Measurements from ENCODE around the gene ZDHHC7. TPM values are rescaled to one million over a fixed set of nuclear protein-coding genes. Genes with fewer than 3 reads are reported as not detected.
"Not testable (repeated sequence)": the region's sequence is repeated elsewhere in the genome, so short reads cannot be mapped to it uniquely, and the experiment has no call there.

ZDHHC7 gene
- total and polyA plus RNA-seq, 5 donors from 2014 or later = 26.0 to 42.6 (median 37.4) TPM

GRCh38 chr16:84942786-84943185, 68.5 kb downstream of the ZDHHC7 start:
- no peak overlapping the region for H3K27ac Mint-ChIP-seq
- DNase-seq = no peak
- no peak for ATAC-seq (ENCODE audit: low read depth in 2 of 2)

GRCh38 chr16:84941921-84942320, 69.4 kb downstream of the ZDHHC7 start:
- no peaks in the 10 kb centered on the region for H3K9me3 ChIP-seq (ENCODE audit: control insufficient read depth in 2 of 2, low read length in 2 of 2)
- Mint-ChIP-seq H3K4me3 (no peak overlapping the region), H3K9me3 (peaks cover 0 to 10% (median 0%) of the 10 kb centered on the region in 7 donors), H3K27me3 (no peaks in the 10 kb centered on the region), H3K4me1 (no peaks in the 10 kb centered on the region), H3K36me3 (no peaks in the 10 kb centered on the region), H3K27ac (peak overlapping the region in 1 of 3 donors; percentile 20)
- no peak for DNase-seq
- peaks cover 1% of the 10 kb centered on the region for H3K27me3 ChIP-seq (ENCODE audit: control insufficient read depth, insufficient read depth, low read length)
- no peaks in the 10 kb centered on the region for H3K36me3 ChIP-seq (ENCODE audit: control insufficient read depth, insufficient read depth, low read length)
- no peak overlapping the region for H3K4me3 ChIP-seq (ENCODE audit: low read depth, low read length)
- no peaks in the 10 kb centered on the region for H3K4me1 ChIP-seq (ENCODE audit: control insufficient read depth, insufficient read depth, low read length, poor library complexity, severe bottlenecking)
- no peak for ATAC-seq (ENCODE audit: low read depth in 2 of 2)
- H3K27ac ChIP-seq (ENCODE audit: insufficient read depth, low read length, poor library complexity, severe bottlenecking) = no peak overlapping the region

More at GRCh38 chr16:84942786-84943185, 68.5 kb downstream of the ZDHHC7 start:
- Mint-ChIP-seq H3K4me3 (no peak overlapping the region), H3K27me3 (no peaks in the 10 kb centered on the region), H3K36me3 (no peaks in the 10 kb centered on the region), H3K9me3 (peaks cover 0 to 10% (median 0%) of the 10 kb centered on the region in 7 donors), H3K4me1 (no peaks in the 10 kb centered on the region)
- Histone ChIP-seq H3K4me3 (ENCODE audit: low read depth, low read length) (no peak overlapping the region), H3K4me1 (ENCODE audit: control insufficient read depth, insufficient read depth, low read length, poor library complexity, severe bottlenecking) (no peaks in the 10 kb centered on the region), H3K36me3 (ENCODE audit: control insufficient read depth, insufficient read depth, low read length) (no peaks in the 10 kb centered on the region), H3K27ac (ENCODE audit: insufficient read depth, low read length, poor library complexity, severe bottlenecking) (no peak overlapping the region), H3K27me3 (ENCODE audit: control insufficient read depth, insufficient read depth, low read length) (peaks cover 1% of the 10 kb centered on the region), H3K9me3 (ENCODE audit: control insufficient read depth in 2 of 2, low read length in 2 of 2) (no peaks in the 10 kb centered on the region)

GRCh38 chr16:84940670-84941551, 70.4 kb downstream of the ZDHHC7 start:
- peaks cover 1% of the 10 kb centered on the region for H3K27me3 ChIP-seq (ENCODE audit: control insufficient read depth, insufficient read depth, low read length)
- H3K9me3 ChIP-seq (ENCODE audit: control insufficient read depth in 2 of 2, low read length in 2 of 2) = no peaks in the 10 kb centered on the region
- H3K36me3 Mint-ChIP-seq = no peaks in the 10 kb centered on the region
- no peak overlapping the region for H3K4me3 ChIP-seq (ENCODE audit: low read depth, low read length)
- no peaks in the 10 kb centered on the region for H3K4me1 Mint-ChIP-seq
- H3K4me3 Mint-ChIP-seq = no peak overlapping the region
- no peak overlapping the region for H3K27ac ChIP-seq (ENCODE audit: insufficient read depth, low read length, poor library complexity, severe bottlenecking)
- no peak for DNase-seq
- no peak overlapping the region for H3K27ac Mint-ChIP-seq
- H3K36me3 ChIP-seq (ENCODE audit: control insufficient read depth, insufficient read depth, low read length) = no peaks in the 10 kb centered on the region
- no peaks in the 10 kb centered on the region for H3K27me3 Mint-ChIP-seq
- no peaks in the 10 kb centered on the region for H3K4me1 ChIP-seq (ENCODE audit: control insufficient read depth, insufficient read depth, low read length, poor library complexity, severe bottlenecking)
- no peak for ATAC-seq (ENCODE audit: low read depth in 2 of 2)
- peaks cover 0 to 10% (median 0%) of the 10 kb centered on the region in 7 donors for H3K9me3 Mint-ChIP-seq

GRCh38 chr16:84938616-84939015, 72.7 kb downstream of the ZDHHC7 start:
- not testable (repeated sequence) for H3K9me3 ChIP-seq (ENCODE audit: control insufficient read depth in 2 of 2, low read length in 2 of 2); ATAC-seq (ENCODE audit: low read depth in 2 of 2); DNase-seq; H3K4me3 ChIP-seq (ENCODE audit: low read depth, low read length); H3K9me3 Mint-ChIP-seq; H3K4me1 ChIP-seq (ENCODE audit: control insufficient read depth, insufficient read depth, low read length, poor library complexity, severe bottlenecking); H3K4me3 Mint-ChIP-seq; H3K4me1 Mint-ChIP-seq; H3K27ac Mint-ChIP-seq; H3K27ac ChIP-seq (ENCODE audit: insufficient read depth, low read length, poor library complexity, severe bottlenecking); H3K36me3 ChIP-seq (ENCODE audit: control insufficient read depth, insufficient read depth, low read length); H3K27me3 Mint-ChIP-seq; H3K27me3 ChIP-seq (ENCODE audit: control insufficient read depth, insufficient read depth, low read length); H3K36me3 Mint-ChIP-seq

- H3K36me3 ChIP-seq (ENCODE audit: control insufficient read depth, insufficient read depth, low read length) = no peaks in the 10 kb centered on the region
- Mint-ChIP-seq H3K27me3 (no peaks in the 10 kb centered on the region), H3K36me3 (no peaks in the 10 kb centered on the region), H3K4me1 (no peaks in the 10 kb centered on the region), H3K27ac (no peak overlapping the region), H3K9me3 (peaks cover 0 to 4% (median 0%) of the 10 kb centered on the region in 7 donors), H3K4me3 (no peak overlapping the region)
- H3K27ac ChIP-seq (ENCODE audit: insufficient read depth, low read length, poor library complexity, severe bottlenecking) = no peak overlapping the region
- H3K9me3 ChIP-seq (ENCODE audit: control insufficient read depth in 2 of 2, low read length in 2 of 2) = no peaks in the 10 kb centered on the region
- DNase-seq (no peak), ATAC-seq (ENCODE audit: low read depth in 2 of 2) (no peak)
- no peaks in the 10 kb centered on the region for H3K27me3 ChIP-seq (ENCODE audit: control insufficient read depth, insufficient read depth, low read length)
- H3K4me1 ChIP-seq (ENCODE audit: control insufficient read depth, insufficient read depth, low read length, poor library complexity, severe bottlenecking) = no peaks in the 10 kb centered on the region
- no peak overlapping the region for H3K4me3 ChIP-seq (ENCODE audit: low read depth, low read length)
Measured at GRCh38 chr16:84937196-84938005, 73.9 kb downstream of the ZDHHC7 start.

- Histone ChIP-seq H3K4me3 (ENCODE audit: low read depth, low read length) (no peak overlapping the region), H3K4me1 (ENCODE audit: control insufficient read depth, insufficient read depth, low read length, poor library complexity, severe bottlenecking) (no peaks in the 10 kb centered on the region), H3K9me3 (ENCODE audit: control insufficient read depth in 2 of 2, low read length in 2 of 2) (no peaks in the 10 kb centered on the region), H3K27me3 (ENCODE audit: control insufficient read depth, insufficient read depth, low read length) (no peaks in the 10 kb centered on the region), H3K27ac (ENCODE audit: insufficient read depth, low read length, poor library complexity, severe bottlenecking) (no peak overlapping the region), H3K36me3 (ENCODE audit: control insufficient read depth, insufficient read depth, low read length) (no peaks in the 10 kb centered on the region)
- Mint-ChIP-seq H3K36me3 (no peaks in the 10 kb centered on the region), H3K27me3 (no peaks in the 10 kb centered on the region), H3K4me3 (no peak overlapping the region), H3K4me1 (no peaks in the 10 kb centered on the region), H3K27ac (no peak overlapping the region), H3K9me3 (no peaks in the 10 kb centered on the region)
- DNase-seq = no peak
- no peak for ATAC-seq (ENCODE audit: low read depth in 2 of 2)
Measured at GRCh38 chr16:84933774-84934631, 77.3 kb downstream of the ZDHHC7 start.

- no peaks in the 10 kb centered on the region for H3K27me3 Mint-ChIP-seq
- no peaks in the 10 kb centered on the region for H3K36me3 Mint-ChIP-seq
- H3K9me3 ChIP-seq (ENCODE audit: control insufficient read depth in 2 of 2, low read length in 2 of 2) = no peaks in the 10 kb centered on the region
- H3K27me3 ChIP-seq (ENCODE audit: control insufficient read depth, insufficient read depth, low read length) = no peaks in the 10 kb centered on the region
- H3K27ac Mint-ChIP-seq = no peak overlapping the region
- ATAC-seq (ENCODE audit: low read depth in 2 of 2) = no peak
- H3K9me3 Mint-ChIP-seq = no peaks in the 10 kb centered on the region
- DNase-seq = no peak
- H3K36me3 ChIP-seq (ENCODE audit: control insufficient read depth, insufficient read depth, low read length) = no peaks in the 10 kb centered on the region
- H3K4me3 Mint-ChIP-seq = no peak overlapping the region
- H3K27ac ChIP-seq (ENCODE audit: insufficient read depth, low read length, poor library complexity, severe bottlenecking) = no peak overlapping the region
- no peaks in the 10 kb centered on the region for H3K4me1 Mint-ChIP-seq
- H3K4me1 ChIP-seq (ENCODE audit: control insufficient read depth, insufficient read depth, low read length, poor library complexity, severe bottlenecking) = no peaks in the 10 kb centered on the region
- H3K4me3 ChIP-seq (ENCODE audit: low read depth, low read length) = no peak overlapping the region
Measured at GRCh38 chr16:84932681-84933080, 78.7 kb downstream of the ZDHHC7 start.
